C4-2B (cell line): ENCODE data around the gene SEC23IP.
"Not testable (repeated sequence)": the region's sequence is repeated elsewhere in the genome, so short reads cannot be mapped to it uniquely, and the experiment has no call there.

Source experiments
- H3K27ac ChIP-seq: fragments of 450-650 bp; 2 replicates; pipeline ENCODE4 v1.5.1; 2017
- ZFX ChIP-seq: fragments of 450-650 bp; IDR thresholded peaks from 2 replicates; pipeline ENCODE4 v1.6.1; 2017
- TF ChIP-seq, protein P1 (sequence below): fragments of 450-650 bp; conservative IDR thresholded peaks from 2 replicates; pipeline ENCODE4 v1.5.1; 2017; ENCODE audit warnings: mild to moderate bottlenecking

SEC23IP gene

DNA sequence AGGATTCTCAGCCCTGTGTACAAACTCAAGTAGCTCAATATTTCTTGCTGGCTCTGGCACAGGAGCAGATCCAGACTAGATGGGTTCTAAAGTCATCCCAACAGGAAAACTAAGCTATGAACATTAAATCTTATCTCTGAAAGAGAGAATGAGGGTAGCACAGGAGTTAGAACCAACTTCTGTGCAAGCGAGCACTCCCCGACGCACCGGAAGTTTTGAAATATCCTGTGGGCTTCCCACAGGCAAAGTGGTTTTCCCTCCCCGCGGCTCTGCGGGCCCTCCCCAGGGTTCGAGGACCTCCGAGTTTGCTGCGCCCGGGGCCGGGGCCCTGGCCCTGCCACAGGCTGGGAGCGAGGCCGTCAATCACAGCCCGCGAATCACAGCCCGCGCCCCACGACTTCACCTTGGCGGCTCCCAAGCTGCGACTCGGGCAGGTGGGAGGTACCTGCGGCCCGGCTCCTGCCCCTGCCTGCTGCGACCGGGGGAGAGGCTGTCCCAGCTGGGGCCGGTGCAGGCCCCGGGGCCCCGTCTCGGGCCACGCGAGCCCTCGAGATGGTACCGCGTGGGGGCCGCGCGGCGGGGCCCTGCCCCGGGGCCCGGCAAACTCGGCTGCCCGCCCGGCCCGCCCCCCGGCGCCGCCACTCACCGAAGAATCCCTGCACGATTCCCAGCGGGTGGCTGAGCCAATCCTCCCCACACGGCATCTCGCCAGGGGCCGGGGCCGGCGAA is 20.5 kb upstream of the SEC23IP start:
- peak overlapping the region; percentile 87 for H3K27ac ChIP-seq
- TF ChIP-seq, protein P1, sequence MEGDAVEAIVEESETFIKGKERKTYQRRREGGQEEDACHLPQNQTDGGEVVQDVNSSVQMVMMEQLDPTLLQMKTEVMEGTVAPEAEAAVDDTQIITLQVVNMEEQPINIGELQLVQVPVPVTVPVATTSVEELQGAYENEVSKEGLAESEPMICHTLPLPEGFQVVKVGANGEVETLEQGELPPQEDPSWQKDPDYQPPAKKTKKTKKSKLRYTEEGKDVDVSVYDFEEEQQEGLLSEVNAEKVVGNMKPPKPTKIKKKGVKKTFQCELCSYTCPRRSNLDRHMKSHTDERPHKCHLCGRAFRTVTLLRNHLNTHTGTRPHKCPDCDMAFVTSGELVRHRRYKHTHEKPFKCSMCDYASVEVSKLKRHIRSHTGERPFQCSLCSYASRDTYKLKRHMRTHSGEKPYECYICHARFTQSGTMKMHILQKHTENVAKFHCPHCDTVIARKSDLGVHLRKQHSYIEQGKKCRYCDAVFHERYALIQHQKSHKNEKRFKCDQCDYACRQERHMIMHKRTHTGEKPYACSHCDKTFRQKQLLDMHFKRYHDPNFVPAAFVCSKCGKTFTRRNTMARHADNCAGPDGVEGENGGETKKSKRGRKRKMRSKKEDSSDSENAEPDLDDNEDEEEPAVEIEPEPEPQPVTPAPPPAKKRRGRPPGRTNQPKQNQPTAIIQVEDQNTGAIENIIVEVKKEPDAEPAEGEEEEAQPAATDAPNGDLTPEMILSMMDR, result no peak
- TF ChIP-seq ZFX, result no peak; the same call in 1 of the 2 replicates

DNA sequence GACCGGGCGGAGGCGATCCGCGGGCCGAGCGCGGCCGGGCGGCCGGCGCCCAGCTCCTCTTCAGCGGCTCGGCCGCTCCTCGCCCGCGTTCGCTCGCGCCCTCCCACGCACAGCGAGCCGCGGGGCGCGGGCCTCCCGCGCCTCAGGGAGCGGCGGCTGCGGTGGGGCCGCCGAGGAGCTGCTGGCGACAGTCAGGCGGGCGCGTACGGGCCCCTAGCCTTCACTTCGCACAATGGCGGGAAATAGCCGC is 20.0 kb upstream of the SEC23IP start, which contains the start of gene MCMBP:
MCMBP (minus strand) TSS at position 234 of the 250 bp plus-strand sequence. CDS start 259 bp downstream, outside the sequence.
- H3K27ac ChIP-seq, result peak within 1 kb of the TSS; percentile 87
- TF ChIP-seq ZFX, result peak; percentile 88
- TF ChIP-seq, protein P1, result no peak

DNA sequence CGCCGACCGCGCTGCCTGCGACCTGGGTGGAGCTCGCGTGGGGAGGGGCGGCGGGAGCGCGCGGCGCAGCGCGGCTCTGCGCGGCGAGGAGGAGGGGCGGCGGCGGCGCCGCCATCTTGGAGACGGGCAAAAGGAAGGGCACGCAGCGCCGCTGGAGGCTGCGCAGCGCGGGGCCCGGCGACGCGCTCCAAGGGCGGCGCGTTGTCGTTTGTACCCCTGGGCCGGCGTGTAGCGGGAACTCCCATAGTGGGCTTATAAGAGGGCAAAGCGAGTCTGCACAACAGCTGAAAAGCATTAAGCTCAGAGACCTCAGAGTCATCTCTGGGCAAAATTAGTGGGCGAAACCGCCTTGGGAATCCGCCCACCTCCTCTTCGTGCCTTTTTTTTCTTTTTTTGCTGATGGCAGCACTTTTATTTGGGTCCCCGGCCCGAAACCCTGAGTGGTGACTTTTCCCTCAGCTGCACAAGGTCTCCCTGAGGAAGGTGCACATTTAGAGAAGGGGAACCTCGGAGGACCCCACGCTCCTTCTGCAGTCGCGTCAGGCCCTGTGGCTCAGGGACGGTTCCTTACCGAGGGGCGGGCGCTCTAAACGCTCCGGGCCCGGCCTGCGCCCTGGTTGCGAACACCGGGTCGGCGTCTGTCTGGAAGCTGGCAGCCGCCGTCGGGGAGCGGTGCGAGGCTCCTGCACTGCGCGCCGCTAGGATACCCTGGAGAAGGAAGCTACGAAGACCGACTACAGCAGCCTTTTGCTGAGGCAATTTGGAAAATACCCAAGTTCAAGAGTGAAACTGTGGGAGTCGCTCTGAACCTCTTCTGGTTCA is 19.5 kb upstream of the SEC23IP start:
- TF ChIP-seq, protein P1, result no peak
- TF ChIP-seq ZFX, result peak; percentile 4; the same call in 1 of the 2 replicates
- peak overlapping the region; percentile 87 for H3K27ac ChIP-seq

DNA sequence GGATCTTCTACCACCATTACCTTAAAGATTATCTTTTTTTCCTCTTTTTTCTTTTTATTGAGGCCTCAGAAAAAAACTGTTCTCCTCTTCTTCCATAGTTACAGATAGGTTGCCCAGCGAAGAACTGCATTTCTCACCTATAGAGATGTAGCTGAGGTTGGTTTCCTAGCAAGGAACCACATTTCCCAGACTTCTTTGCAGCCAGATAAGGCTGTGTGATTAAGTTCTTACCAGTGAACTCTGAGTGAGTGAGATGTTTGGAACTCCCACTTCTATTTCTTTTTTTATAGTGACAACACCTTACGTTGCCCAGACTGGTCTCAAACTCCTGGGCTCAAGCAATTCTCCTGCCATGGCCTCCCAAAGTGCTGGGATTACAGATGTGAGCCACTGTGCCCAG is 14.0 kb upstream of the SEC23IP start:
- TF ChIP-seq, protein P1, result no peak
- H3K27ac ChIP-seq, result no peak overlapping the region

DNA sequence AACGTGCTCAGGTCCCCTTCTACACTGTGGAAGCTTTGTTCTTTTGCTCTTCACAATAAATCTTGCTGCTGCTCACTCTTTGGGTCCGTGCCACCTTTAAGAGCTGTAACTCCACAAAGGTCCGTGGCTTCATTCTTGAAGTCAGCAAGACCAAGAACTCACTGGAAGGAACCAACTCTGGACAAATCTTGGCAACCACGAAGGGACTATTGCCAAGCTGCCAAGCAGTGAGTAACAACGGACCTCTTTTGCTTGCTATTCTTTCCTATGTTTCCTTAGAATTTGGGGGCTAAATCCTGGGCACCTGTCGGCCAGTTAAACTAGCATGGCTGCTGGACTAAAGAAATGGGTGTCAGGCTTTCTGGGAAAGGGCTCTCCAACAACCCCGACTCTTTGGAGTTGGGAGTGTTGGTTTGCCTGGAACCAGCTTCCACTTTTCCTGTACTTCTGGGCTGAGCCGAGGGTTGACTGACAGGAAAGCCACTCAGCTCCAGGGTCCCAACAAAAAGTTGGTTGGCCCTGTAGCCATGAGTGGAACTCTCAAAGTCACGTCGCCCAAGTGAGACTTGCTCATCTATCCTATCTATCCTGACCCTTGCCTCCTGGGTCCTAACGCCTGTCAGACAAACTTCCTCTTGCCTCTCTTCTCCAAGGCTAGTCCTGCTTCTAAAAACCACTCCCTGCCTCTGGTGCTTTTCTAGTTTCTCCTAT is 8.5 kb upstream of the SEC23IP start:
- H3K27ac ChIP-seq, result not testable (repeated sequence)

DNA sequence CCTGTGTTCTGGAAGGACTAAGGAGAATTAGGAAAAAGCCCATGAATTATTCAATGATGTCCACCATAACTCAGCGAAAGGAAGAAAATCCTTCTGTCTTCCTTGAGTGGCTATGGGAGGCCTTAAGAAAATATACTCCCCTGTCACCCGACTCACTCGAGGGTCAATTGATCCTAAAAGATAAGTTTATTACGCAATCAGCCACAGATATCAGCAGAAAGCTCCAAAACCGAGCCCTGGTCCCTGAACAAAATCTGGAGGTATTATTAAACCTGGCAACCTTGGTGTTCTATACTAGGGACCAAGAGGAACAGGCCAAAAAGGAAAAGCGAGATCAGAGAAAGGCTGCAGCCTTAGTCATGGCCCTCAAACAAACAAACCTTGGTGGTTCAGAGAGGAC is 6.5 kb upstream of the SEC23IP start:
- H3K27ac ChIP-seq, result not testable (repeated sequence)

DNA sequence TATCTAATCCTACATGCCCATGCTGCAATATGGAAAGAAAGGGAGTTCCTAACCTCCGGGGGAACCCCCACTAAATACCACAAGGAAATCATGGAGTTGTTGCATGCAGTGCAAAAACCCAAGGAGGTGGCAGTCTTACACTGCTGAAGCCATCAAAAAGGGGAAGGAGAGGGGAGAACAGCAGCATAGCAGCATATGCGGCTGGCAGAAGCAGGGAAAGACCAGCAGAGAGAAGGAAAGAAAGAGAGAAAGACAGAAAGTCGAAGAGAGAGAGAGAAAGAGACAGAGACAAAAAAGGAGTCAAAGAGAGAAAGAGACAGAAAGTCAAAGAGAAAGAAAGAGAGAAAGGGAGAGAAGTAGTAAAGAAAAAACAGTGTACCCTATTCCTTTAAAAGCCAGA is 3.8 kb upstream of the SEC23IP start:
- H3K27ac ChIP-seq, result not testable (repeated sequence)

DNA sequence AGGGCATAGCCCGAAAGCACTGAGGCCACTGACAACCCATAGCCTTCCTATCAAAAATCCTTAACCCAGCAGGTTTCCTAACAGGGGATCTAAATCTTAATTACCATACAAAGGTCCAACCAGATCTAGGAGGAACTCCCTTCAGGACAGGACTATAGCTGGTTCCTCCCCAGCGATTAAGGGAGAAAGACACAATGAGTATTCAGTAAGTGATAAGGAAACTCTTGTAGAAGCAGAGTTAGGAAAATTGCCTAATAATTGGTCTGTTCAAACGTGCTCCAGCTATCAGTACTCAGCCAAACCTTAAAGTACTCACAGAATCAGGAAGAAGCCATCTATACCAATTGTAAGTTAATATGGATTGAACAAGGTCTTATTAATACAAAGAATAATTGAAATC is 3.3 kb upstream of the SEC23IP start:
- H3K27ac ChIP-seq, result not testable (repeated sequence)

DNA sequence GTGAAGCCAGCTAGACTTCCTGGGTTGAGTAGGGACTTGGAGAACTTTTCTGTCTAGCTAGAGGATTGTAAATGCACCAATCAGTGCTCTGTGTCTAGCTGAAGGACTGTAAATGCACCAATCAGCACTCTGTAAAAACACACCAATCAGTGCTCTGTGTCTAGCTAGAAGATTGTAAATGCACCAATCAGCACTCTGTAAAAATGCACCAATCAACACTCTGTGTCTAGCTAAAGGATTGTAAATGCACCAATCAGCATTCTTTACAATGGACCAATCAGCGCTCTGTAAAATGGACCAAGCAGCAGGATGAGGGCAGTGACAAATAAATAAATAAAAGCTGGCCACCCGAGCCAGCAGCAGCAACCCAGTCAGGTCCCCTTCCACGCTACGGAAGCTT is 2.2 kb upstream of the SEC23IP start:
- H3K27ac ChIP-seq, result not testable (repeated sequence)

DNA sequence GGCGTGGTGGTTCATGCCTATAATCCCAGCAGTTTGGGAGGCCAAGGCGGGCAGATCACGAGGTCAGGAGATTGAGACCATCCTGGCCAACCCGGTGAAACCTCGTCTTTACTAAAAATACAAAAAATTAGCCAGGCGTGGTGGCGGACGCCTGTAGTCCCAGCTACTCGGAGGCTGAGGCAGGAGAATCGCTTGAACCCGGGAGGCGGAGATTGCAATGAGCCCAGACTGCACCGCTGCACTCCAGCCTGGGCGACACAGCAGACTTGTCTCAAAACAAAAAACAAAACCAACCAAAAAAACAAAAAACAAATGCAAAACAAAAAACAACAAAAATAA is 712 bp upstream of the SEC23IP start:
- H3K27ac ChIP-seq, result peak overlapping the region; percentile 94
